ENCODE data around the gene MXI1.

GRCh38 chr10:110317866-110318850 is 110.8 kb downstream of the MXI1 start:
- TF ChIP-seq POLR2A (IDR thresholded peaks at IDR 0.05) (no peak), POLR2AphosphoS5 (IDR thresholded peaks at IDR 0.05) (no peak)
